NCI-H2196 (cell line): ENCODE results near the gene DDR2.

ENCODE experiments used
- DNase-seq: peaks from one replicate; lab custom pipeline; 2025; ENCODE audit not compliant: unreplicated experiment; lab: John Stamatoyannopoulos, UW

DDR2 gene

GRCh38 chr1:162670928-162671663 lies 38.8 kb downstream of the DDR2 start:
- DNase-seq = no peak

DNA sequence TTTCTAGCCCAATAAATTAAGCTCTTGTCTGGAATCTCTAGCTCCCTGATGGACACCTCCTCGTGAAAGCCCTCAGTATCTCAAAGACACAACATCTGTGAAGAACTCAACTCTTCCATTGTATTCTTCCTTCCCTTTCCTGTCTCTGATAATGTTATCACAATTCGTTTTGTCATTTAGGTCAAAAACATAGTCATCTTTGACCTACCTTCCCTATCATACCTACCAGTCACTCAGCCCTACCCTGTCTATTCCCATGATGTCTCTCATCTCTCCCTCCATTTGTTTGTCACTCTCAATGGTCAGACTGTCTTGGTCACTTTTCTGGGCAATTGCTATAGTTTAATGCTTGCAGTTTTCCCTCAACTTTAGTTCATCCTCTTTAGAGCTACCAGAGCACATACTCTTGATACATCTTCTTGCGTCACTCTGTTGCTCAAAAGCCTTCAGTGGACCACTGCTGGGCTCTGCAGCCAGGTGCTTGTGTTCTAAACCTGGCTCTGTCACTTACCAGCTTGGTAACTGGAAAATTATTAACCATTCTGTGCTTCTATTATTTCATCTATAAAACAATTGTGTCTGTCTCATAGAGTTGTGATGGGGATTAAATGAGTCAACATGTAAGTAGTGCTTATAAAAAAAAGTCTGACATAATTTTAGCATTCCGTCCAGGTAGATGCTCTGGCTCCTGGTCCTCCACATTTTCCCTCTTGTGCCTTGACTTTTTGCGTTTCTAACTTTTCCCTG lies 39.6 kb downstream of the DDR2 start:
- no peak for DNase-seq

DNA sequence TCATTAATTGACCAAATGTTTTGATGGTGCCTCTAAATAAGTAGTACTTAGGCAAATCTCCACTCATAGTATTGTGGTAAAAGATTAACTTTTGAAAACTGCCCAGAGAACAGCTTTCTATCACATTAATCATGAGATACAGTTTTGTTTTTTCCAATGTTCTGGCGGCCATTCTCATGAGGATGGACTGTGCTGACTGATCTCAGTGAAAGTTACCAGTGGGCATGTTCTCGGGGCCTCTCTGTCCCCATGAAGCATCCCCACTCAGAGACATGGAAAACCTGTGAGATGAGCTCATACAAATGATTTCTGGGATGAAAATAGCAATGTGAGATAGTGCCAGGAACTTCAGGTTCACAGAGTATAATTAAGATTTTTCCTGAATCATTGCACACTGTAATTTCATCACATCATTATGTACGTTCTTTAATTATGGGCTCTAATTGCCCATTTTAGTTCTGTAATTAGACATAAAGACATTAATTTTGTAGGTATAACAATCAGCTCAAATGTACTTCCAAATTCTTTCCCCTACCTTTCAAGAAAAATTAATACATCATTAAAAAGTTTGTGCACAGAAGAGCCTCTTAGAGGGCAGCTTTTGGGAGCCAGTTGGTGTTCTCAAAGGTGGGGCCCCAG lies 40.5 kb downstream of the DDR2 start:
- DNase-seq = no peak

DNA sequence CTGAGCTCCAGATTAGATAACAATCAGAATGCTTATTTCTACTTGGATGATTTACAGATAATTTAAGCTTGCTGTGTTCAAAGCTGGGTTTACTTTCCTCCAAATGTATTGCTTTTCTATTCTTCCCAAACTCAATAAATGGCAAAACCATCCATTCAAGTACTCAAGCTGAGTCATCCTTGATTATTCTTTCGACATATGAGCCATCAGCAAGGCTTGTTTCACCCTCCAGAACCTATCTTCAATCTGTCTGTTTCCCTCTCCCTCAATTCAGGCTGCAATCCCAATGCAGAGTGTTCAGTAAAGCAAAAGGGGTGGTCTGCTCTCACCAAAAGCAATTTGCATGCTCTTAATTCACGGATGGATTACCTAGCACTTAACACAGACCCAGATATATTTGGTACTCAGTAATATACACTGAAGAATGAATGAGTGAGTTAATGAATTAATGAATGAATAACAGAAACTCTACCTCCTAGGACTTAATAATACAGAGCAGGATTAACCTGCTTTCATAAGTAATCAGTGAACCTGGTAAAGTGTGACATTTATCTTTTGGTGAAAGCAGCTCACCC lies 41.9 kb downstream of the DDR2 start:
- no peak for DNase-seq

GRCh38 chr1:162676087-162676486 lies 43.8 kb downstream of the DDR2 start:
- no peak for DNase-seq

DNA sequence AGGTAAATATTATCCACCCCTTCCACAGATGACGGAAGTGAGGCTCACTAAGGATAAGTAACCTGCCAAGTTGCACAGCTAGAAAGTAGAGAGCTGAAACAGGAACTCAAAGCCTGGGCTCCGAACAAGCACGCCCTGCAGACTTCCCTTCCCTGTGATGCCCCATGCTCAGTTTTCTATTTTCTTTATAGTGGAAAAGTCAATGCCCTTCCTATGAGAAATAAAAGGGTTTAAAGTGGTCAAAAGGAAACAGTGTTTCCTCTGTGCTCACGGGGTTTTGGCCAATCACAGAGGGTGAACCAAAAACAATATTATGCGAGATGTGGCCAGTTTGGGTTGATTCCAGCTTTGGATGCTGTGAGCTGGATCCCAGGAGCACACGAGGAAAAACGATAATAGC lies 44.5 kb downstream of the DDR2 start:
- DNase-seq = no peak

GRCh38 chr1:162677607-162678371 lies 45.5 kb downstream of the DDR2 start:
- DNase-seq = no peak

DNA sequence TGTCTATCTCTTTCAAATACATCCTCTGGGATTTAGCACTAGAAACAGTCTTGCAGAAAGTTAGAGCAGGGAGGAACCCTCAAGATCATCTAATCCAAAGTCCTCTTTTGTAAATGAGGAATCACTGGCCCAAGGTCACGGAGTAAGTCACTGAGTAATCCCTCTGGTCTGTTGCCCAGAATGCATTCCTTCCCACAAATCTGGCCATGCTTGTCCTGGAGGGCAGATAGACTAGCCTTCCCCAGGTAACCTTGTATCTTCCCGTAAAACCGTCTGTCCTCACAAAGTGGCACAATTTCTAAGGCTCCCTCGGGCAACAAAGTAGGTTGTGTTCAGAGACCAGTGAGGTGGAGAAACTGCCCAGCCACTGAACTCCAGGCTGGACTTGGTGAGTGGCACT lies 46.2 kb downstream of the DDR2 start:
- DNase-seq = no peak

- no peak for DNase-seq
Observed at GRCh38 chr1:162679298-162679697, 47.0 kb downstream of the DDR2 start.

- DNase-seq = no peak
Observed at GRCh38 chr1:162680419-162681121, 48.3 kb downstream of the DDR2 start.

- DNase-seq = no peak
Observed at GRCh38 chr1:162681122-162681436, 48.8 kb downstream of the DDR2 start.

DNA sequence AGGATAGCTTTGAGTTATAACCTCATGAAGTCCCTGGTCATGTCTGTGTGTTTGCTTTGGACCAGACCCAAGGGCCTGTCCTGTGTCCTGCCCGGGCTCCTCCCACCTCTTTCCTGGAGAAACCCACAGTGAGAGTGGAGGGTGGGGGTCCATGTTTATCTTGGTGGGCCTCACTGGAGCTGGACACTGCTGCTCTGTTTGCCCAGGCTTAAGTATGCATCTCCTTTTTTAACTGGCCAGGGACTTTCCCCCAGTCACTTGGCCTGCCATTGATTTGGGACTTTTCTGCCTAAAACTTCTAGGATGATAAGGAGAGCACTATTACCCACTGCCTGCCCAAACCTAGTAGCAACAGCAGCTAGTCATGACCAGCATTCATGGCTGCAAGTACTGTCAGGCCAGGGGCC lies 49.8 kb downstream of the DDR2 start:
- DNase-seq = no peak

DNA sequence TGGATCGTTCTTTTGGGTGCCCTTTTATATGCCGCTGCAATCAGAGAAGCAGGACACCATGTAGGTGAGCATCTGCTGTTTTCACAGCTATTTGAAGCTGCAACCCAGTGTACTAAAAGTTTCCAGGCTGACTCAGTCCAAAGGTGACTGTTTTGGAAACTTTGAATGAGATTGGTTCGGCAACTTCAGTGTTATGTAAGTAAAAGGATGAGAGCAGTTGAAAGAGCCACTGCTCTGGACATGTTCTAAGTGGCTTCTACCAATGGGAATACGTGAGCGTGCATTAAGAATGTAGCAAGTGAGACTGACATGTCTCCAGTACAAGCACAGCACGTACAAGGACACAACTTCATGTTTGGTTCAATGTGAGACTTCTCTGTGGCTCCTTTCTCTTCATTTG lies 55.6 kb downstream of the DDR2 start:
- DNase-seq = no peak

- DNase-seq = no peak
Observed at GRCh38 chr1:162688521-162688920, 56.3 kb downstream of the DDR2 start.

- DNase-seq = no peak
Observed at GRCh38 chr1:162688931-162689330, 56.7 kb downstream of the DDR2 start.

- DNase-seq = no peak
Observed at GRCh38 chr1:162689745-162690671, 57.7 kb downstream of the DDR2 start.

GRCh38 chr1:162690672-162691434 lies 58.6 kb downstream of the DDR2 start:
- DNase-seq = no peak

- no peak for DNase-seq
Observed at GRCh38 chr1:162691999-162692575, 59.8 kb downstream of the DDR2 start.
